Panc1 (cell line): ENCODE results near the gene CEP192. TPM values are rescaled to one million over a fixed set of nuclear protein-coding genes. Genes with fewer than 3 reads are reported as not detected.

Experiments
- ATAC-seq: fragments of 200-7000 bp; cut with Tn5 transposase; 2 replicates; pipeline ENCODE4 v1.9.1; 2020; ENCODE audit warnings: mild to moderate bottlenecking, moderate library complexity
- BruUV-seq: library from RNA; stranded (reverse); fragments of 400-500 nt; replicated peaks from 2 replicates; lab custom pipeline; 2021; lab: Mats Ljungman, UMichigan
- CTCF ChIA-PET: fragments of 300-600 bp; sonication (Branson Sonifier 250); formaldehyde crosslinking; loops from one replicate; lab custom pipeline; 2022; ENCODE audit warnings: antibody characterized with exemption; lab: Charles Lee
- POLR2A ChIA-PET: fragments of 300-600 bp; sonication (Branson Sonifier 250); formaldehyde crosslinking; loops from one replicate; lab custom pipeline; 2022; ENCODE audit warnings: antibody characterized with exemption; lab: Charles Lee
- DNase-seq: peaks from one replicate; pipeline ENCODE4 v3.0.0-alpha.2; 2010; ENCODE audit warnings: low read depth, low spot score
- H3K27ac ChIP-seq: 2 replicates; pipeline ENCODE4 v1.5.1; 2011; ENCODE audit warnings: mild to moderate bottlenecking, low read length, inconsistent platforms
- H3K27me3 ChIP-seq: fragments of 200-500 bp; sonication (Bioruptor generic); 2 replicates; pipeline ENCODE4 v1.6.0; 2014; ENCODE audit warnings: low read length, inconsistent platforms; ENCODE audit not compliant: control insufficient read depth, insufficient read depth
- H3K36me3 ChIP-seq: fragments of 200-500 bp; sonication (Bioruptor generic); 2 replicates; pipeline ENCODE4 v1.5.1; 2014; ENCODE audit warnings: inconsistent platforms, mild to moderate bottlenecking, low read length, moderate library complexity; ENCODE audit not compliant: control insufficient read depth, insufficient read depth
- H3K4me1 ChIP-seq: 2 replicates; pipeline ENCODE4 v1.5.1; 2011; ENCODE audit warnings: inconsistent platforms, mild to moderate bottlenecking, low read length, moderate library complexity; ENCODE audit not compliant: control insufficient read depth, insufficient read depth
- H3K4me3 ChIP-seq, 2 experiments: 2 replicates each; pipeline ENCODE4 v1.5.1; 2011 to 2012; ENCODE audit warnings: low read depth in 2 of 2, low read length in 2 of 2, mild to moderate bottlenecking in 2 of 2, inconsistent platforms in 1 of 2, moderate library complexity in 1 of 2
- H3K9me3 ChIP-seq: fragments of 200-500 bp; sonication (Bioruptor generic); 2 replicates; pipeline ENCODE4 v1.5.1; 2014; ENCODE audit warnings: low read depth, mild to moderate bottlenecking, inconsistent platforms, low read length, moderate library complexity; ENCODE audit not compliant: control insufficient read depth, insufficient read depth
- CTCF ChIP-seq: fragments of 450-650 bp; IDR thresholded peaks from 2 replicates; pipeline ENCODE4 v1.5.1; 2017; ENCODE audit warnings: mild to moderate bottlenecking
- POLR2AphosphoS5 ChIP-seq: IDR thresholded peaks from 2 replicates; pipeline ENCODE4 v1.6.1; 2012; ENCODE audit warnings: mild to moderate bottlenecking, low read depth, low read length, moderate library complexity
- REST ChIP-seq, 2 experiments: IDR thresholded peaks; 2 replicates each; pipeline ENCODE4 v1.6.1; 2011 to 2012; ENCODE audit warnings: low read depth in 2 of 2, control low read depth in 1 of 2, low read length in 1 of 2, mild to moderate bottlenecking in 1 of 2, moderate library complexity in 1 of 2; ENCODE audit not compliant: insufficient read depth in 1 of 2
- SIN3A ChIP-seq: IDR thresholded peaks from 2 replicates; pipeline ENCODE4 v1.6.1; 2012; ENCODE audit warnings: low read depth, mild to moderate bottlenecking, low read length, moderate library complexity, borderline replicate concordance; ENCODE audit not compliant: insufficient read depth
- TCF7L2 ChIP-seq: IDR thresholded peaks from 2 replicates; pipeline ENCODE4 v1.6.1; 2011; ENCODE audit warnings: mild to moderate bottlenecking, low read depth, low read length, inconsistent platforms
- in situ Hi-C: cut with HindIII; loops from 2 replicates; pipeline ENCODE4 v1.10.0; 2016; ENCODE audit warnings: low sequenced_read_pairs, low pct_unique_long_range_greater_than_20kb
- intact Hi-C: fragments of 100-400 bp; cut with micrococcal nuclease; formaldehyde crosslinking; loops from one replicate; pipeline ENCODE4 v1.10.0; 2022; ENCODE audit not compliant: unreplicated experiment
- total RNA-seq: library from RNA; stranded (reverse); gene quantifications from one replicate; pipeline ENCODE4 v1.2.1, GENCODE V29; 2021; ENCODE audit not compliant: unreplicated experiment

The CEP192 gene
- total RNA-seq, 1 experiment from 2014 or later, result 27.2 TPM

- no peaks in the 10 kb centered on the region for H3K9me3 ChIP-seq
- no peaks in the 10 kb centered on the region for H3K4me1 ChIP-seq
- no peak for ATAC-seq
- H3K4me3 ChIP-seq, result no peak overlapping the region
- no peak for DNase-seq
- in situ Hi-C loops (no loop called here), intact Hi-C loops (loop anchor here (10.0 kb wide), 1 partner anchor 60 kb away; no protein-coding TSS in a partner anchor)
- no peaks in the 10 kb centered on the region for H3K27me3 ChIP-seq
- TF ChIP-seq SIN3A, result no peak
- TF ChIP-seq REST (IDR thresholded peaks at IDR 0.05; ENCODE audit: insufficient read depth in 1 of 2, low read depth in 2 of 2, low read length in 1 of 2), result 0 out of 4 replicates have a peak, but pooled peaks have one; percentile 24 to 58
- H3K36me3 ChIP-seq, result no peaks in the 10 kb centered on the region
- H3K27ac ChIP-seq, result no peak overlapping the region
- POLR2A ChIA-PET, result interaction anchor here (0.6 kb wide), 1 partner anchor 608 kb away, joined by 5 read pairs; no protein-coding TSS in a partner anchor
- CTCF ChIA-PET, result no interaction called here
- no TSS peak for BruUV-seq
Observed at GRCh38 chr18:13134551-13135401, 143.6 kb downstream of the CEP192 start.

GRCh38 chr18:13136056-13136903 lies 145.1 kb downstream of the CEP192 start:
- no TSS peak for BruUV-seq
- ChIA-PET POLR2A (no interaction called here), CTCF (no interaction called here)
- H3K36me3 ChIP-seq, result no peaks in the 10 kb centered on the region
- ATAC-seq, result no peak
- intact Hi-C loops, result loop anchor here (10.0 kb wide), 1 partner anchor 61 kb away; no protein-coding TSS in a partner anchor
- no peaks in the 10 kb centered on the region for H3K4me1 ChIP-seq
- no peak overlapping the region for H3K27ac ChIP-seq
- TF ChIP-seq CTCF (no peak), SIN3A (no peak), REST (IDR thresholded peaks at IDR 0.05; ENCODE audit: insufficient read depth in 1 of 2, low read depth in 2 of 2, low read length in 1 of 2) (no peak), TCF7L2 (no peak), POLR2AphosphoS5 (no peak)
- in situ Hi-C loops, result no loop called here
- DNase-seq, result no peak
- H3K27me3 ChIP-seq, result no peaks in the 10 kb centered on the region
- H3K4me3 ChIP-seq, result peak overlapping the region; percentile 34 to 47; a peak in 3 of 4 replicates
- no peaks in the 10 kb centered on the region for H3K9me3 ChIP-seq
